NCI-H1417 treated with DMSO at 0.1 percent for 48 hours (cell line): ENCODE results near the gene RAB1B.
"Not testable (repeated sequence)": the region's sequence is repeated elsewhere in the genome, so short reads cannot be mapped to it uniquely, and the experiment has no call there.

Experiments used
- DNase-seq: peaks from one replicate; lab custom pipeline; 2025; lab: John Stamatoyannopoulos, UW

Gene RAB1B

GRCh38 chr11:66239998-66240780 lies 28.2 kb upstream of the RAB1B start:
- no peak for DNase-seq

DNA sequence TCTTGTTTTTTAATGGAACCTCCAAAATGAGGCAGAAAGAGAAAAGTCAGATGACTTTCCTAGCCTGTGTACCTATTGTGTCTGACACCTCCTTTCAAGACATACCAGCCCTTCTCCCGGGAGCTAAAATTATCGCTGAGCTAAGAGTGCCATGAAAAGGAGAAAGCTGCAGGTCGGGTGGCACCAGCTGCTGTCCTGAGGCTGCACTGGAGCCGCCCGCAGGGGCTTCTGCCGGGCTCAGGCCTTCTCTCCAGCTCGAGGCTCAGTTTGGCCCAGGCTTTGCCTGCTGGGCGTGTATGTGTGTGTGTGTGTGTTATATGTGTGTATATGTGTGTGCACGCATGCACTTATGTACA lies 27.7 kb upstream of the RAB1B start:
- no peak for DNase-seq

DNA sequence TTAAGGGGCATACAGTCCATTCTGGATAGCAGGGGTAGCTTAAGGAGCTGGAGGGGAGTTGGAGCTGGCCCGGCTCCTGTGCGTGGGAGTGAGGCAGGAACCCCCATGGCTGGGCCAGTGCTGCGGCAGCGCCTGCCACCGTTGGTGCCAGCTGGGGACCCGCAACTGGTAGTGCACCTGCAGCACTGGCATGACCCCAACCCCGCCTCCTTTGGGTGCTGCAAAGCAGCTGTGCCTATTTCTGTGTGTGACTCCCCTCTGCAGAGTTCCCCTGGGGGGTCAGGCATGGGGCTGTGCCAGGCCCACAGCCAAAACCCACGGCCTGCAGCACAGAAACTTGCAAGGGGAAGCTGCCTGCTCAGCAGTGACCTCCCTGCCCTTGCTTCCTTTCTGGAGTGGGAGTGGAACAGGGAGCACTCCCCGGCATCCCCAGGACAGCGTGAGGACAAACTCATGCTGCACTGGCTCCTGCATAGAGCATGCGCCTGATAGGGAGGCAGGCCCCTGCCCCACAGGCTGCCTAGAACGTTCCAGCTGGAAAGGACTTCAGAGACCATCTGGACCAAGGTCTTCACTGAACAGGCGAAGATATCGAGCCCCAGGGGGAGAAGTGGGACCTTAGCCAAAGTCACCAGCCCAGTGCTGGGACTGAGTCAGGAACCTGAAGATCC lies 26.2 kb upstream of the RAB1B start:
- DNase-seq: no peak

GRCh38 chr11:66243782-66244535 lies 24.5 kb upstream of the RAB1B start:
- DNase-seq: no peak

DNA sequence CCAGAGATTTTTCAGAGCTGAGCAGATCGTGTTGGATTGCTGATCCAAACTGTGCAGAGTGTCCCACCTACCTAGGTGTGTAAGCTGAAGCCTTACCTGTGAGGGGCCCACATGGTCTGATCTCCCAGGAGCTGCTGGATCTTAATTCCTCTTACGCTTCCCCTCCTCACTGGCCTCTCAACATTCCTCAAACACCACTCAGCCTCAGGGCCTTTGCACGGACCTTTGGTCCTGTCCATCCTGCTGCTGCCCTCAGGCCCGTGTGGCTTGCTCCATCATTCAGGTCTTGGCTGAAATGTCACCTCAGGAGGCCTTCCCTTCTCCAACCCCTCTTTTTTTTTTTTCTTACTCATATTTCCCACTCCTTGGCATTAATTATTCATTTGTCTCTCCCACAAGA lies 21.1 kb upstream of the RAB1B start:
- DNase-seq: no peak

- no peak for DNase-seq
Observed at GRCh38 chr11:66247801-66248200, 20.6 kb upstream of the RAB1B start.

DNA sequence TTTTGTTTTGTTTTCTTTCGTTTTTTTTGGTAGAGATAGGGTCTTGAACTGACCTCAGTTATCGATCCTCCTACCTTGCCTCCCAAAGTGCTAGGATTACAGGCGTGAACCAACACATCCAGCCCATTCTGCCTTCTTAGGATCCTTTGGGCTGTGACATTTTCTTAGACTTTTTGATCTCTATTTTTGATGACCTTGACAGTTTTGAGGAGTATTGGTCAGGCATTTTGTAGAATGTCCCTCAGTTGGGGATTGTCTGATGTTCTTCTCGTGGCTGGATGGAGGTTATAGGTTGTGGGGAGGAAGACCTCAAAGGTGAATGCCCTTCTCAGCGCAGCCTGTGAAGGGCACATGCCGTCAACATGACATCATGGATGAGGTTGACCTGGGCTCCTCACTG lies 19.5 kb upstream of the RAB1B start:
- DNase-seq: no peak

GRCh38 chr11:66251809-66252208 lies 16.6 kb upstream of the RAB1B start:
- no peak for DNase-seq

DNA sequence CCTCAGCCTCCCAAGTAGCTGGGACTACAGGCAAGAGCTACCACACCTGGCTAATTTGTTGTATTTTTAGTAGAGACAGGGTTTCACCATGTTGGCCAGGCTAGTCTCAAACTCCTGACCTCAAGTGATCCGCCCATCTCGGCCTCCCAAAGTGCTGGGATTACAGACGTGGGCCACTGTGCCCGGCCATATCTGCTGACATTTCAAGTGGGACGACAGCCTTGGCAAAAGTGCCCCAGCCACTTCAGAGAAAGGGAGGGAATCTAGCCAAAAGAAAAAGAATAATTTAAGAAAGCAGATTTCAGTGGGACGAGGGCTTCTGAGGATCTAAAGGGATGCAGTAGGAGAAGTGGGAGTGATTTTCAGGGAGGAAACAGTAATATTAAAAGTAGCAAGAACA lies 15.4 kb upstream of the RAB1B start:
- DNase-seq: not testable (repeated sequence)

DNA sequence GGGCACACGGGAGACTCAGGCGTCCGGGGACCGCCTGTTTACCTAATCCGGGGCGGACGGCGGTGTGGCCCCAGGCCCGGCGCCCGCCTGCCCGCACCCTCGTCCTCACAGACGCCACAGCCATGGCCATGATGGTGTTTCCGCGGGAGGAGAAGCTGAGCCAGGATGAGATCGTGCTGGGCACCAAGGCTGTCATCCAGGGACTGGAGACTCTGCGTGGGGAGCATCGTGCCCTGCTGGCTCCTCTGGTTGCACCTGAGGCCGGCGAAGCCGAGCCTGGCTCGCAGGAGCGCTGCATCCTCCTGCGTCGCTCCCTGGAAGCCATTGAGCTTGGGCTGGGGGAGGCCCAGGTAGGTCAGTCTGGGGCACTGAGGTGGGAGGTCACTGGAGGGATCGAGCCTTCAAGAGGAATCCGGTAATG lies 10.0 kb upstream of the RAB1B start:
- no peak for DNase-seq

DNA sequence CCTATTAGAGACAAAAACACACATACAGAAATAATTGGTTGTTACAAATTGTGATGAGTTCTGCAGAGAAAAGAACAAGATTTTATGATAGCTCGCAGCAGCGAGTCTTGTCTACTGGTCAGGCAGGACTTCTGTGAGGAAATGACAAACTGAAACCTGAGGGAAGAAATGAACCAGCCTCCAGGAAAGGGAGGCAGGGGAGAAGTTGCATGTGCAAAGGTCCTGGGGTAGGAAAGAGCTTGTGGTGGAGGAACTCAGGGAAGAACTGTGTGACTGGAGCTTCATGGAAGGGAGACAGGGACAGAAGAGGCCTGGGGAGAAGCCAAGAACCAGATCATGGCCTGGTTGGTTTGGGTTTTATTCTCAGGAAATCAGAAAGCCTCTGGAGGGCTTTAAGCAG lies 9.2 kb upstream of the RAB1B start:
- no peak for DNase-seq

- DNase-seq: no peak
Observed at GRCh38 chr11:66259956-66260355, 8.5 kb upstream of the RAB1B start.

- DNase-seq: no peak
Observed at GRCh38 chr11:66261578-66261977, 6.9 kb upstream of the RAB1B start.

- DNase-seq: no peak
Observed at GRCh38 chr11:66262191-66262590, 6.2 kb upstream of the RAB1B start.

- no peak for DNase-seq
Observed at GRCh38 chr11:66262696-66263095, 5.7 kb upstream of the RAB1B start.

- DNase-seq: no peak
Observed at GRCh38 chr11:66263231-66263630, 5.2 kb upstream of the RAB1B start.

GRCh38 chr11:66263785-66264184 lies 4.7 kb upstream of the RAB1B start:
- DNase-seq: no peak

- no peak for DNase-seq
Observed at GRCh38 chr11:66264383-66264782, 4.1 kb upstream of the RAB1B start.

- DNase-seq: no peak
Observed at GRCh38 chr11:66264914-66265313, 3.5 kb upstream of the RAB1B start.

GRCh38 chr11:66265531-66266377 lies 2.7 kb upstream of the RAB1B start:
- no peak for DNase-seq

DNA sequence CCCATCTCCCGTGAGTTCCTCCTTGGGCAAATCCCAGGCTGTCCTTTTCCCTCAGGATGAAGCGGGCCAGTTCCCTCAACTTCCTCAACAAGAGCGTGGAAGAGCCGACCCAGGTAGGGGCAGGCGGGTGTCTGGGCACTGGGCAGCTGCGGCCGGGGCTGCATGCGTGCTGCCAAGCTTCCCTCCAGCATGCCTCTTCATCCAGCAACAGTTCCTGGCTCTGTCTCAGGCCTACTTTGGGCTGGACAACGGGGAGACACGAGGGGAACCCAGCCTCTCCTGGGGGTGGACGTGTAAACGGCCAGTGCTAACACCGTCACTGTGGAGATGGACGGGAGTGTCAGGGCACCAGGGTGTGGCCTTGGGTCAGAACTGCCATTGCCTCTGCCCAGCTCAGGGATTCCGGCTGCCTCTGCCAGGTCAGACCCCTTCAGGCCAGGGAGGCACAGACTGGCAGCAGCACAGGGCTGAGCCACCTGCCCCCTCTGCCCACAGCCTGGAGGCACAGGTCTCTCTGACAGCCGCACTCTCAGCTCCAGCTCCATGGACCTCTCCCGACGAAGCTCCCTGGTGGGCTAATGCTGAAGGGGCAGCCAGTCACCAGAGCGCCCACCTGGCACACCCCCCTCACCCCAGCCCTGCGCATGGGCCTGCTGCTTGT lies 1.9 kb upstream of the RAB1B start:
- no peak for DNase-seq

- DNase-seq: no peak
Observed at GRCh38 chr11:66267039-66267378, 1.4 kb upstream of the RAB1B start.
